NCI-H2029 treated with DMSO at 0.1 percent for 48 hours (cell line): ENCODE data around the gene C14orf93.
A peak's percentile ranks its signal among the peaks of the same experiment; 100 is the strongest.
"Not testable (repeated sequence)": the region's sequence is repeated elsewhere in the genome, so short reads cannot be mapped to it uniquely, and the experiment has no call there.

ENCODE experiments used
- DNase-seq: peaks from one replicate; lab custom pipeline; 2025; lab: John Stamatoyannopoulos, UW

C14orf93 gene

GRCh38 chr14:23021434-23021833, 11.5 kb upstream of the C14orf93 start:
- DNase-seq: no peak

- DNase-seq: no peak
Observed at GRCh38 chr14:23020143-23021128, 10.5 kb upstream of the C14orf93 start.

- no peak for DNase-seq
Observed at GRCh38 chr14:23018107-23018506, 8.2 kb upstream of the C14orf93 start.

- DNase-seq: no peak
Observed at GRCh38 chr14:23017091-23017490, 7.1 kb upstream of the C14orf93 start.

GRCh38 chr14:23015618-23016017, 5.7 kb upstream of the C14orf93 start:
- no peak for DNase-seq

- DNase-seq: not testable (repeated sequence)
Observed at GRCh38 chr14:23013749-23014054, 3.8 kb upstream of the C14orf93 start.

GRCh38 chr14:23013054-23013748, 3.3 kb upstream of the C14orf93 start:
- no peak for DNase-seq

GRCh38 chr14:23009483-23009938, 432 bp downstream of the C14orf93 start:
- DNase-seq: no peak

GRCh38 chr14:23008831-23009230, 1.1 kb downstream of the C14orf93 start:
- DNase-seq: peak; percentile 98

- peak; percentile 100 for DNase-seq
Observed at GRCh38 chr14:23006544-23007419, 3.2 kb downstream of the C14orf93 start.

GRCh38 chr14:23006188-23006534, 3.8 kb downstream of the C14orf93 start:
- DNase-seq: no peak

GRCh38 chr14:23005451-23006187, 4.3 kb downstream of the C14orf93 start:
- DNase-seq: no peak

GRCh38 chr14:23004274-23004673, 5.7 kb downstream of the C14orf93 start:
- DNase-seq: not testable (repeated sequence)

- DNase-seq: no peak
Observed at GRCh38 chr14:23002592-23002991, 7.4 kb downstream of the C14orf93 start.

- no peak for DNase-seq
Observed at GRCh38 chr14:23000860-23001259, 9.1 kb downstream of the C14orf93 start.

GRCh38 chr14:22998329-22999012, 11.5 kb downstream of the C14orf93 start:
- DNase-seq: no peak

GRCh38 chr14:22997676-22998323, 12.1 kb downstream of the C14orf93 start:
- DNase-seq: no peak

- DNase-seq: no peak
Observed at GRCh38 chr14:22996768-22997654, 12.9 kb downstream of the C14orf93 start.

GRCh38 chr14:22995889-22996625, 13.9 kb downstream of the C14orf93 start:
- DNase-seq: no peak
